HL-60 (cell line): ENCODE data around the gene LIN7A.

Source experiments
- CTCF ChIP-seq: IDR thresholded peaks from one replicate; pipeline ENCODE4 v1.5.1; 2011; ENCODE audit warnings: low read length, control low read depth, inconsistent platforms; ENCODE audit not compliant: insufficient read depth
- GABPA ChIP-seq: IDR thresholded peaks from 2 replicates; pipeline ENCODE4 v1.6.1; 2012; ENCODE audit warnings: low read depth
- POLR2AphosphoS5 ChIP-seq: IDR thresholded peaks from 2 replicates; pipeline ENCODE4 v1.6.1; 2012; ENCODE audit warnings: low read depth
- REST ChIP-seq: IDR thresholded peaks from 2 replicates; pipeline ENCODE4 v1.6.1; 2012; ENCODE audit warnings: low read depth; ENCODE audit not compliant: insufficient replicate concordance
- SPI1 ChIP-seq: IDR thresholded peaks from 2 replicates; pipeline ENCODE4 v1.6.1; 2012; ENCODE audit warnings: low read depth, mild to moderate bottlenecking, borderline replicate concordance

- TF ChIP-seq CTCF (no peak), POLR2AphosphoS5 (no peak), GABPA (no peak), REST (no peak), SPI1 (no peak)
Measured at GRCh38 chr12:80967565-80967964, 29.8 kb upstream of the LIN7A start.
